Measurements from ENCODE around the gene SPINT1. TPM values are rescaled to one million over a fixed set of nuclear protein-coding genes. Genes with fewer than 3 reads are reported as not detected.

SPINT1 gene
- total RNA-seq, 4 donors from 2014 or later = 285 to 729 (median 580) TPM

GRCh38 chr15:40826423-40827075, 17.3 kb upstream of the SPINT1 start:
- no peak for TF ChIP-seq CTCF (IDR thresholded peaks at IDR 0.05)
- no peak for TF ChIP-seq POLR2AphosphoS5 (IDR thresholded peaks at IDR 0.05)
- TF ChIP-seq EP300 (IDR thresholded peaks at IDR 0.05; ENCODE audit: low read depth) = no peak
- TF ChIP-seq POLR2A (IDR thresholded peaks at IDR 0.05) = no peak
- intact Hi-C loops (cut with DNase I; ENCODE audit: low total_unique reads) = no loop called here

GRCh38 chr15:40828447-40829036, 15.3 kb upstream of the SPINT1 start, which contains the start of gene PPP1R14D:
Gene PPP1R14D, minus strand, starts transcription at chr15:40828708. Its CDS starts 67 bp downstream, at chr15:40828641.
- Histone ChIP-seq H3K4me1 (peaks cover 0 to 37% (median 23%) of the 10 kb centered on the region in 4 donors), H3K27me3 (no peaks in the 10 kb centered on the region), H3K9me3 (no peaks in the 10 kb centered on the region), H3K36me3 (no peaks in the 10 kb centered on the region), H3K4me3 (peak within 1 kb of the TSS; percentile 24 to 57 (median 36)), H3K27ac (peak within 1 kb of the TSS; percentile 89 to 92 (median 89))
- WGBS, 2 donors (ENCODE audit: low coverage in 1 of 2) = 57 to 64% methylated on average over 1 to 6 of the region's 6 CpGs
- in situ Hi-C loops (cut with MboI; ENCODE audit: low pct_ligation_motif_present in 1 of 4, low pct_unique_long_range_greater_than_20kb in 1 of 4, low sequenced_read_pairs in 3 of 4) (no loop called here), intact Hi-C loops (cut with DNase I; ENCODE audit: low total_unique reads) (no loop called here)
- DNase-seq = peak; percentile 88
- TF ChIP-seq CTCF (IDR thresholded peaks at IDR 0.05) (peak in 2 of 5 experiments; percentile 8 to 14), POLR2A (IDR thresholded peaks at IDR 0.05) (peak; percentile 97), EP300 (IDR thresholded peaks at IDR 0.05; ENCODE audit: low read depth) (no peak), POLR2AphosphoS5 (IDR thresholded peaks at IDR 0.05) (peak in 2 of 3 donors; percentile 95 to 97)

More at GRCh38 chr15:40826423-40827075, 17.3 kb upstream of the SPINT1 start:
- DNase-seq = no peak
- Histone ChIP-seq H3K4me1 (peaks cover 0 to 37% (median 23%) of the 10 kb centered on the region in 4 donors), H3K9me3 (no peaks in the 10 kb centered on the region), H3K27me3 (no peaks in the 10 kb centered on the region), H3K36me3 (no peaks in the 10 kb centered on the region), H3K4me3 (peak overlapping the region in 2 of 4 donors; percentile 38 to 57), H3K27ac (peak overlapping the region; percentile 89 to 92 (median 89))
- WGBS, 2 donors (ENCODE audit: low coverage in 1 of 2) = 63% methylated on average over 4 of the region's 4 CpGs
- in situ Hi-C loops (cut with MboI; ENCODE audit: low pct_ligation_motif_present in 1 of 4, low pct_unique_long_range_greater_than_20kb in 1 of 4, low sequenced_read_pairs in 3 of 4) = no loop called here

GRCh38 chr15:40829115-40829514, 14.7 kb upstream of the SPINT1 start:
- TF ChIP-seq POLR2AphosphoS5 (IDR thresholded peaks at IDR 0.05) = no peak
- TF ChIP-seq POLR2A (IDR thresholded peaks at IDR 0.05) = no peak
- TF ChIP-seq EP300 (IDR thresholded peaks at IDR 0.05; ENCODE audit: low read depth) = no peak
- no peak for TF ChIP-seq CTCF (IDR thresholded peaks at IDR 0.05)
- Histone ChIP-seq H3K4me1 (peaks cover 0 to 33% (median 21%) of the 10 kb centered on the region in 4 donors), H3K27me3 (no peaks in the 10 kb centered on the region), H3K4me3 (peak overlapping the region in 2 of 4 donors; percentile 33 to 57), H3K36me3 (no peaks in the 10 kb centered on the region), H3K9me3 (no peaks in the 10 kb centered on the region), H3K27ac (peak overlapping the region; percentile 89 to 92 (median 89))
- DNase-seq = peak; percentile 53
- intact Hi-C loops (cut with DNase I; ENCODE audit: low total_unique reads) (no loop called here), in situ Hi-C loops (cut with MboI; ENCODE audit: low pct_ligation_motif_present in 1 of 4, low pct_unique_long_range_greater_than_20kb in 1 of 4, low sequenced_read_pairs in 3 of 4) (no loop called here)
- WGBS, 2 donors (ENCODE audit: low coverage in 1 of 2) = 40 to 45% methylated on average over 4 to 7 of the region's 7 CpGs

- in situ Hi-C loops (cut with MboI; ENCODE audit: low pct_ligation_motif_present in 1 of 4, low pct_unique_long_range_greater_than_20kb in 1 of 4, low sequenced_read_pairs in 3 of 4) (no loop called here), intact Hi-C loops (cut with DNase I; ENCODE audit: low total_unique reads) (no loop called here)
- TF ChIP-seq POLR2A (IDR thresholded peaks at IDR 0.05) (no peak), EP300 (IDR thresholded peaks at IDR 0.05; ENCODE audit: low read depth) (no peak), POLR2AphosphoS5 (IDR thresholded peaks at IDR 0.05) (no peak), CTCF (IDR thresholded peaks at IDR 0.05) (no peak)
- Histone ChIP-seq H3K27me3 (no peaks in the 10 kb centered on the region), H3K4me3 (no peak overlapping the region), H3K9me3 (no peaks in the 10 kb centered on the region), H3K4me1 (peaks cover 0 to 19% (median 8%) of the 10 kb centered on the region in 4 donors), H3K36me3 (no peaks in the 10 kb centered on the region), H3K27ac (no peak overlapping the region)
- 60% methylated on average over 2 of the region's 2 CpGs; no CpG with 5 or more reads in 1 of the 2 donors for whole genome bisulfite sequencing, 2 donors (ENCODE audit: low coverage in 1 of 2)
- no peak for DNase-seq
These were observed 13.0 kb upstream of the SPINT1 start for GRCh38 chr15:40830884-40831283.

Data from transverse colon (tissue), 4 donors.